Measurements from ENCODE around the gene FSHR.
A peak's percentile ranks its signal among the peaks of the same experiment; 100 is the strongest.

Gene FSHR

GRCh38 chr2:49111006-49111405 lies 43.3 kb downstream of the FSHR start:
- DNase-seq, result no peak

- no peak for DNase-seq
Measured at GRCh38 chr2:49110571-49110970, 43.7 kb downstream of the FSHR start.

GRCh38 chr2:49108851-49109250 lies 45.5 kb downstream of the FSHR start:
- DNase-seq, result no peak

GRCh38 chr2:49108436-49108835 lies 45.9 kb downstream of the FSHR start:
- no peak for DNase-seq

GRCh38 chr2:49105506-49105905 lies 48.8 kb downstream of the FSHR start:
- no peak for DNase-seq

GRCh38 chr2:49102146-49102545 lies 52.2 kb downstream of the FSHR start:
- no peak for DNase-seq

GRCh38 chr2:49080681-49081080 lies 73.6 kb downstream of the FSHR start:
- DNase-seq, result no peak

- no peak for DNase-seq
Measured at GRCh38 chr2:49070716-49071115, 83.6 kb downstream of the FSHR start.

- no peak for DNase-seq
Measured at GRCh38 chr2:49069829-49070228, 84.5 kb downstream of the FSHR start.

GRCh38 chr2:49068613-49069012 lies 85.7 kb downstream of the FSHR start:
- no peak for DNase-seq

- DNase-seq, result no peak
Measured at GRCh38 chr2:49067971-49068370, 86.3 kb downstream of the FSHR start.

- DNase-seq, result peak; percentile 66
Measured at GRCh38 chr2:49053156-49053555, 101.2 kb downstream of the FSHR start.

- DNase-seq, result no peak
Measured at GRCh38 chr2:49050265-49050664, 104.0 kb downstream of the FSHR start.

GRCh38 chr2:49049161-49049560 lies 105.2 kb downstream of the FSHR start:
- no peak for DNase-seq

- DNase-seq, result no peak
Measured at GRCh38 chr2:49045083-49045482, 109.2 kb downstream of the FSHR start.

GRCh38 chr2:49044350-49045079 lies 109.8 kb downstream of the FSHR start:
- no peak for DNase-seq

GRCh38 chr2:49043405-49043982 lies 110.8 kb downstream of the FSHR start:
- DNase-seq, result no peak

- DNase-seq, result no peak
Measured at GRCh38 chr2:49042488-49042887, 111.8 kb downstream of the FSHR start.

GRCh38 chr2:49041061-49041460 lies 113.3 kb downstream of the FSHR start:
- DNase-seq, result no peak

GRCh38 chr2:49037197-49037596 lies 117.1 kb downstream of the FSHR start:
- DNase-seq, result no peak

GRCh38 chr2:49035481-49035880 lies 118.8 kb downstream of the FSHR start:
- DNase-seq, result peak; percentile 61

- no peak for DNase-seq
Measured at GRCh38 chr2:49033394-49034185, 120.7 kb downstream of the FSHR start.

- no peak for DNase-seq
Measured at GRCh38 chr2:49032936-49033335, 121.4 kb downstream of the FSHR start.

- no peak for DNase-seq
Measured at GRCh38 chr2:49032126-49032525, 122.2 kb downstream of the FSHR start.
